COLO668 (cell line): ENCODE data around the gene DPP10.
"Not testable (repeated sequence)": the region's sequence is repeated elsewhere in the genome, so short reads cannot be mapped to it uniquely, and the experiment has no call there.

ENCODE experiments used
- DNase-seq: peaks from one replicate; lab custom pipeline; 2025; ENCODE audit not compliant: unreplicated experiment; lab: John Stamatoyannopoulos, UW

Gene DPP10

GRCh38 chr2:114442510-114442909 is at the start of gene DPP10:
Gene DPP10 (plus strand): TSS chr2:114442641.
- no peak for DNase-seq

GRCh38 chr2:114400890-114401289 is 41.6 kb upstream of the DPP10 start:
- DNase-seq = no peak

GRCh38 chr2:114405247-114406116 is 37.0 kb upstream of the DPP10 start:
- DNase-seq = no peak

- DNase-seq = no peak
Measured at GRCh38 chr2:114406347-114406746, 36.1 kb upstream of the DPP10 start.

- not testable (repeated sequence) for DNase-seq
Measured at GRCh38 chr2:114407353-114407752, 35.1 kb upstream of the DPP10 start.

- no peak for DNase-seq
Measured at GRCh38 chr2:114421781-114422180, 20.7 kb upstream of the DPP10 start.

- no peak for DNase-seq
Measured at GRCh38 chr2:114424699-114425098, 17.7 kb upstream of the DPP10 start.

- no peak for DNase-seq
Measured at GRCh38 chr2:114426756-114427155, 15.7 kb upstream of the DPP10 start.

- DNase-seq = no peak
Measured at GRCh38 chr2:114436329-114436728, 6.1 kb upstream of the DPP10 start.

GRCh38 chr2:114446571-114446970 is 4.1 kb downstream of the DPP10 start:
- no peak for DNase-seq

- DNase-seq = no peak
Measured at GRCh38 chr2:114450639-114451038, 8.2 kb downstream of the DPP10 start.

- DNase-seq = no peak
Measured at GRCh38 chr2:114456566-114456965, 14.1 kb downstream of the DPP10 start.

- DNase-seq = no peak
Measured at GRCh38 chr2:114457956-114458355, 15.5 kb downstream of the DPP10 start.

- no peak for DNase-seq
Measured at GRCh38 chr2:114461116-114461515, 18.7 kb downstream of the DPP10 start.

GRCh38 chr2:114464961-114465706 is 22.7 kb downstream of the DPP10 start:
- no peak for DNase-seq

- DNase-seq = no peak
Measured at GRCh38 chr2:114468343-114468742, 25.9 kb downstream of the DPP10 start.

- DNase-seq = no peak
Measured at GRCh38 chr2:114472246-114472645, 29.8 kb downstream of the DPP10 start.

- no peak for DNase-seq
Measured at GRCh38 chr2:114472726-114473125, 30.3 kb downstream of the DPP10 start.

GRCh38 chr2:114488841-114489530 is 46.5 kb downstream of the DPP10 start:
- DNase-seq = no peak

GRCh38 chr2:114495046-114495445 is 52.6 kb downstream of the DPP10 start:
- DNase-seq = no peak

GRCh38 chr2:114496959-114497358 is 54.5 kb downstream of the DPP10 start:
- DNase-seq = no peak

- DNase-seq = no peak
Measured at GRCh38 chr2:114499101-114499500, 56.7 kb downstream of the DPP10 start.
